GM21529 (cell line): ENCODE data around the gene POLR3E.
"Not testable (repeated sequence)": the region's sequence is repeated elsewhere in the genome, so short reads cannot be mapped to it uniquely, and the experiment has no call there.

Experiments
- ATAC-seq: cut with Tn5 transposase; IDR thresholded peaks from one replicate; pipeline ENCODE4 v1.9.1; 2021; ENCODE audit not compliant: unreplicated experiment

POLR3E gene

GRCh38 chr16:22330326-22330725 is 33.1 kb downstream of the POLR3E start:
- ATAC-seq = no peak

GRCh38 chr16:22333457-22333994 is 36.3 kb downstream of the POLR3E start:
- ATAC-seq = no peak

GRCh38 chr16:22335668-22336246 is 38.5 kb downstream of the POLR3E start:
- ATAC-seq = no peak

- no peak for ATAC-seq
Observed at GRCh38 chr16:22336581-22336980, 39.4 kb downstream of the POLR3E start.

GRCh38 chr16:22337045-22337444 is 39.8 kb downstream of the POLR3E start:
- no peak for ATAC-seq

GRCh38 chr16:22337849-22338635 is 40.8 kb downstream of the POLR3E start:
- no peak for ATAC-seq

- no peak for ATAC-seq
Observed at GRCh38 chr16:22340945-22341344, 43.7 kb downstream of the POLR3E start.

GRCh38 chr16:22342082-22342481 is 44.9 kb downstream of the POLR3E start:
- no peak for ATAC-seq

- ATAC-seq = no peak
Observed at GRCh38 chr16:22346483-22346882, 49.3 kb downstream of the POLR3E start.

- ATAC-seq = no peak
Observed at GRCh38 chr16:22347100-22347820, 50.1 kb downstream of the POLR3E start.

GRCh38 chr16:22348291-22348690 is 51.1 kb downstream of the POLR3E start:
- no peak for ATAC-seq

- ATAC-seq = not testable (repeated sequence)
Observed at GRCh38 chr16:22351017-22351416, 53.8 kb downstream of the POLR3E start.

GRCh38 chr16:22352140-22352539 is 54.9 kb downstream of the POLR3E start:
- no peak for ATAC-seq

- no peak for ATAC-seq
Observed at GRCh38 chr16:22352723-22353122, 55.5 kb downstream of the POLR3E start.

GRCh38 chr16:22353191-22353919 is 56.1 kb downstream of the POLR3E start:
- ATAC-seq = no peak

GRCh38 chr16:22353933-22354541 is 56.8 kb downstream of the POLR3E start:
- no peak for ATAC-seq

- no peak for ATAC-seq
Observed at GRCh38 chr16:22355487-22355908, 58.3 kb downstream of the POLR3E start.

GRCh38 chr16:22356930-22357634 is 59.9 kb downstream of the POLR3E start:
- peak; percentile 15 for ATAC-seq

- ATAC-seq = peak; percentile 66
Observed at GRCh38 chr16:22357635-22357971, 60.4 kb downstream of the POLR3E start.

- ATAC-seq = peak; percentile 9
Observed at GRCh38 chr16:22358000-22358399, 60.8 kb downstream of the POLR3E start.
